Adrenal gland (tissue), 12 donors: ENCODE data around the gene ACHE. TPM values are rescaled to one million over a fixed set of nuclear protein-coding genes. Genes with fewer than 3 reads are reported as not detected.

Source experiments
- DNase-seq, 7 donors: peaks; one replicate each; pipeline ENCODE4 v3.0.0-alpha.2; 2019 to 2020
- H3K27ac ChIP-seq, 5 donors: fragments of 200-600 bp; sonication (generic) in 4 of 5; 1 replicate in 3 of 5; 2 replicates in 2 of 5; pipeline versions ENCODE4 v1.5.1 to v1.8.0; 2016 to 2020; ENCODE audit warnings: mild to moderate bottlenecking in 1 of 5
- H3K27me3 ChIP-seq: fragments of 200-600 bp; 2 replicates; pipeline ENCODE4 v1.8.0; 2021
- H3K36me3 ChIP-seq, 2 donors: fragments of 200-600 bp; replicated peaks in 1 of 2; 1 replicate in 1 of 2; 2 replicates in 1 of 2; pipeline versions ENCODE4 v1.5.1 to v1.8.0; 2018 to 2022
- H3K4me1 ChIP-seq, 2 donors: fragments of 200-600 bp; replicated peaks in 1 of 2; 1 replicate in 1 of 2; 2 replicates in 1 of 2; pipeline versions ENCODE4 v1.5.1 to v1.8.0; 2018 to 2021
- H3K4me3 ChIP-seq, 4 donors: fragments of 200-600 bp; sonication (generic) in 3 of 4; one replicate each; pipeline ENCODE4 v1.5.1; 2016 to 2018
- H3K9me3 ChIP-seq, 3 donors: fragments of 200-600 bp; sonication (generic) in 1 of 3; replicated peaks in 1 of 3; 1 replicate in 2 of 3; 2 replicates in 1 of 3; pipeline versions ENCODE4 v1.5.1 to v1.8.0; 2016 to 2021
- POLR2A ChIP-seq, 2 donors: fragments of 450-650 bp; IDR thresholded peaks; one replicate each; pipeline ENCODE4 v1.6.1; 2017; ENCODE audit warnings: antibody characterized with exemption in 2 of 2, mild to moderate bottlenecking in 2 of 2, moderate library complexity in 1 of 2
- WGBS, 4 donors: extraction: QIAGEN DNeasy Blood & Tissue Kit in 2 of 4; methylation state at CpG; one replicate each; pipeline versions ENCODE4 v1.1.5 to v1.1.7; 2013 to 2017; 5-methylcytosine and 5-hydroxymethylcytosine counted together
- intact Hi-C, 2 donors: fragments of 100-400 bp; cut with DNase I; formaldehyde crosslinking; loops; one replicate each; pipeline versions ENCODE4 v1.14.1 to v1.15.0; 2022 to 2023
- polyA plus RNA-seq, 3 donors: library from polyadenylated mRNA; stranded (reverse); fragments of 200-250 nt in 2 of 3; fragments of 350-450 nt in 1 of 3; fragmentation: Illumina TruSeq in 1 of 3; extraction: RNeasy Lipid Tissue Mini Kit (QIAGEN cat#74804) in 1 of 3; gene quantifications; one replicate each; pipeline ENCODE4 v1.2.3, GENCODE V29; 2013 to 2014
- total RNA-seq, 9 donors: library from RNA; depleted of rRNA in 4 of 9; stranded (reverse); fragments of >200 nt in 4 of 9; fragments of 120-200 nt in 1 of 9; fragmentation: NEBNext Ultra II Directional in 1 of 9; extraction: Animal tissue kit (Norgen Biotek cat#: 25700) in 1 of 9; gene quantifications; one replicate each; pipeline versions ENCODE4 v1.1.0 to v1.2.4, GENCODE V29; 2013 to 2023
- TF ChIP-seq, protein P1 (sequence below), 6 experiments: fragments of 450-650 bp in 4 of 6; fragments of 200-600 bp in 2 of 6; sonication (generic) in 1 of 6; IDR thresholded peaks; 1 replicate in 5 of 6; 2 replicates in 1 of 6; pipeline versions ENCODE4 v1.5.1 to v1.8.0; 2016 to 2021; ENCODE audit warnings: antibody characterized with exemption in 6 of 6, mild to moderate bottlenecking in 2 of 6, moderate library complexity in 1 of 6
- donor health status: healthy with polysubstance abuse.
- donor health status: Bipolar disorder and iron deficiency.
- donor health status: DM: yes; HTN: yes; CAD: no.
- donor health status: DM: no; HTN: no; CAD: no.
- donor health status: DM: no; HTN: no; CAD: no.
- donor health status: DM: yes; HTN: yes; CAD: no.

Gene ACHE
- total and polyA plus RNA-seq, 12 donors: 0.26 to 10.2 (median 2.1) TPM

GRCh38 chr7:100867776-100868485 lies 27.8 kb downstream of the ACHE start:
- H3K27me3 ChIP-seq: no peaks in the 10 kb centered on the region
- WGBS, 4 donors: 22 to 35% (median 27%) methylated on average over 17 to 27 of the region's 27 CpGs
- H3K9me3 ChIP-seq: no peaks in the 10 kb centered on the region
- DNase-seq: no peak
- peak overlapping the region; percentile 43 to 97 (median 86) for H3K4me3 ChIP-seq
- peaks cover 0 to 28% of the 10 kb centered on the region in 2 donors for H3K36me3 ChIP-seq
- intact Hi-C loops: no loop called here
- H3K4me1 ChIP-seq: peaks cover 23 to 25% of the 10 kb centered on the region in 2 donors
- TF ChIP-seq, protein P1, sequence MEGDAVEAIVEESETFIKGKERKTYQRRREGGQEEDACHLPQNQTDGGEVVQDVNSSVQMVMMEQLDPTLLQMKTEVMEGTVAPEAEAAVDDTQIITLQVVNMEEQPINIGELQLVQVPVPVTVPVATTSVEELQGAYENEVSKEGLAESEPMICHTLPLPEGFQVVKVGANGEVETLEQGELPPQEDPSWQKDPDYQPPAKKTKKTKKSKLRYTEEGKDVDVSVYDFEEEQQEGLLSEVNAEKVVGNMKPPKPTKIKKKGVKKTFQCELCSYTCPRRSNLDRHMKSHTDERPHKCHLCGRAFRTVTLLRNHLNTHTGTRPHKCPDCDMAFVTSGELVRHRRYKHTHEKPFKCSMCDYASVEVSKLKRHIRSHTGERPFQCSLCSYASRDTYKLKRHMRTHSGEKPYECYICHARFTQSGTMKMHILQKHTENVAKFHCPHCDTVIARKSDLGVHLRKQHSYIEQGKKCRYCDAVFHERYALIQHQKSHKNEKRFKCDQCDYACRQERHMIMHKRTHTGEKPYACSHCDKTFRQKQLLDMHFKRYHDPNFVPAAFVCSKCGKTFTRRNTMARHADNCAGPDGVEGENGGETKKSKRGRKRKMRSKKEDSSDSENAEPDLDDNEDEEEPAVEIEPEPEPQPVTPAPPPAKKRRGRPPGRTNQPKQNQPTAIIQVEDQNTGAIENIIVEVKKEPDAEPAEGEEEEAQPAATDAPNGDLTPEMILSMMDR (IDR thresholded peaks at IDR 0.05): no peak
- no peak for TF ChIP-seq POLR2A (IDR thresholded peaks at IDR 0.05)
- peak overlapping the region; percentile 82 to 99 (median 96) for H3K27ac ChIP-seq

DNA sequence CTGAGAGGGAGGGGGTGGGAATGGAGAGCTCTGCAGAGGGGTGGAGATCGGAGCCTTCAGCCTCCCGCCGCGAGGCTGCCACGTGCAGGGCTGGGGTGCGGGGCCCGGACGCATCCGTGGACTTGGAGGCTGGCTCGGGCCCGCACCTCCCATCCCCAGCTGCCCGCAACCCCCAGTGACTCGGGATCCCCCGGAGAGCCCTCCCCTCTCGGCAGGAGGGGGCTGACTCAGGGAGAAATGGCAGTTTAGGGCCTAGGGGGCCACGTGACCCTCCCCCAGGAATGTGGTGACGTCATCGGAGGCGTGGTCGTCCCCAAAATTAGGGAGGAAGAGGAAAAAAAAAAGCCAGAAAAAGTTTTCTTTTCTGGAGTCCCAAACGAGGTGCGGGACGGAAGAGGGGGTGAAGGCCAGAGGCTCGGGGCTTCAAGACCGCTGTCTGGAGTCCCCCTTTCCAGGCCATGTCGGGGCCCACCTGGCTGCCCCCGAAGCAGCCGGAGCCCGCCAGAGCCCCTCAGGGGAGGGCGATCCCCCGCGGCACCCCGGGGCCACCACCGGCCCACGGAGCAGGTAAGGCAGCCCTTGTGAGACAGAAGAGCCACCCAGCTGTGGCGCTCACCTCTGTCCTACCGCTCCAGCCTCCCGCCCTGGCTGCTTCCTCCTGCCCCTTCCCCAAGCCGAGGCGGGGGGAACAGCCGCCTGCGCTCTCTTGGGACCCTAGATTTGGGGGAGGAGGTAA lies 28.5 kb downstream of the ACHE start, which contains the start of gene TRIP6:
TRIP6 (plus strand) TSS at position 348 of the 736 bp plus-strand sequence; CDS start at position 459, 111 bp downstream.
- peak; percentile 91 to 95 (median 95) for DNase-seq

GRCh38 chr7:100866729-100867039 lies 29.0 kb downstream of the ACHE start:
- peak overlapping the region; percentile 82 to 99 (median 96) for H3K27ac ChIP-seq
- 25 to 45% (median 39%) methylated on average over 4 to 5 of the region's 5 CpGs for WGBS, 4 donors
- TF ChIP-seq, protein P1 (IDR thresholded peaks at IDR 0.05): no peak
- TF ChIP-seq POLR2A (IDR thresholded peaks at IDR 0.05): no peak
- no peaks in the 10 kb centered on the region for H3K27me3 ChIP-seq
- DNase-seq: no peak
- H3K4me3 ChIP-seq: peak overlapping the region in 2 of 4 donors; percentile 94 to 97
- no peaks in the 10 kb centered on the region for H3K9me3 ChIP-seq
- intact Hi-C loops: no loop called here
- peaks cover 23 to 25% of the 10 kb centered on the region in 2 donors for H3K4me1 ChIP-seq
- peaks cover 0 to 18% of the 10 kb centered on the region in 2 donors for H3K36me3 ChIP-seq

More for the DNA sequence above, 28.5 kb downstream of the ACHE start, which contains the start of gene TRIP6:
- intact Hi-C loops: no loop called here
- WGBS, 4 donors: 0 to 1% (median 1%) methylated on average over 20 to 42 of the region's 42 CpGs
- Histone ChIP-seq H3K9me3 (no peaks in the 10 kb centered on the region), H3K36me3 (peaks cover 0 to 23% of the 10 kb centered on the region in 2 donors), H3K27me3 (no peaks in the 10 kb centered on the region), H3K4me1 (peaks cover 23 to 25% of the 10 kb centered on the region in 2 donors), H3K27ac (peak within 1 kb of the TSS; percentile 82 to 99 (median 96)), H3K4me3 (peak within 1 kb of the TSS; percentile 43 to 97 (median 86))
- TF ChIP-seq POLR2A (IDR thresholded peaks at IDR 0.05): peak in 1 of 2 donors; percentile 61
- TF ChIP-seq, protein P1 (IDR thresholded peaks at IDR 0.05): no peak
